GM12878 (cell line): ENCODE results near the gene TSLP. TPM values are rescaled to one million over a fixed set of nuclear protein-coding genes. Genes with fewer than 3 reads are reported as not detected.

Experiments used
- ATAC-seq: fragments of 200-7000 bp; cut with Tn5 transposase; 3 replicates; pipeline ENCODE4 v1.9.1; 2020; ENCODE audit warnings: mild to moderate bottlenecking, moderate library complexity
- BruUV-seq: library from RNA; stranded (reverse); fragments of 400-500 nt; replicated peaks from 2 replicates; lab custom pipeline; 2021; lab: Mats Ljungman, UMichigan
- CTCF ChIA-PET: fragments of 300-600 bp; sonication (Branson Sonifier 250); formaldehyde crosslinking; extraction: SDS; loops from one replicate; lab custom pipeline; 2021; ENCODE audit warnings: inconsistent platforms; lab: Yijun Ruan, JAX
- POLR2A ChIA-PET: fragments of 350-600 bp; formaldehyde crosslinking; extraction: SDS; loops from one replicate; lab custom pipeline; 2021; ENCODE audit warnings: inconsistent platforms; lab: Charles Lee
- RAD21 ChIA-PET: fragments of 300-600 bp; sonication (Branson Sonifier 250); formaldehyde crosslinking; loops from one replicate; lab custom pipeline; 2023; ENCODE audit warnings: antibody characterized with exemption; ENCODE audit not compliant: unreplicated experiment; lab: Charles Lee
- SMC1A ChIA-PET: fragments of 300-600 bp; sonication (Branson Sonifier 250); formaldehyde crosslinking; loops from one replicate; lab custom pipeline; 2023; ENCODE audit not compliant: unreplicated experiment, uncharacterized antibody; lab: Charles Lee
- DNase-seq: peaks from one replicate; pipeline ENCODE4 v3.0.0-alpha.2; 2011; ENCODE audit warnings: low read depth, low spot score
- FAIRE-seq: peaks from 3 replicates; lab custom pipeline; 2011; peaks lifted over from hg19 to GRCh38; lab: Jason Lieb, UNC
- H2AFZ ChIP-seq: 2 replicates; pipeline ENCODE4 v1.6.0; 2011; ENCODE audit warnings: low read depth, low read length, control low read depth; ENCODE audit not compliant: control insufficient read depth
- H3K27ac ChIP-seq: 2 replicates; pipeline ENCODE4 v1.5.1; 2011; ENCODE audit warnings: control low read depth; ENCODE audit not compliant: control insufficient read depth, insufficient read depth
- H3K27me3 ChIP-seq, 2 experiments: replicated peaks in 1 of 2; 2 replicates each; pipeline versions ENCODE4 v1.6.0 to v1.6.1; 2011; ENCODE audit warnings: low read length in 1 of 2; ENCODE audit not compliant: control insufficient read depth in 2 of 2, insufficient read depth in 2 of 2
- H3K36me3 ChIP-seq, 2 experiments: 2 replicates each; pipeline ENCODE4 v1.5.1; 2011; ENCODE audit warnings: low read length in 1 of 2; ENCODE audit not compliant: control insufficient read depth in 2 of 2, insufficient read depth in 2 of 2
- H3K4me1 ChIP-seq: 2 replicates; pipeline ENCODE4 v1.6.1; 2011; ENCODE audit warnings: mild to moderate bottlenecking, low read length, moderate library complexity, mixed read lengths; ENCODE audit not compliant: control insufficient read depth, insufficient read depth
- H3K4me2 ChIP-seq: 2 replicates; pipeline ENCODE4 v1.6.0; 2011; ENCODE audit warnings: control low read depth; ENCODE audit not compliant: control insufficient read depth, insufficient read depth
- H3K4me3 ChIP-seq: fragments of 200-600 bp; sonication (generic); 2 replicates; pipeline ENCODE4 v1.5.1; 2016
- H3K79me2 ChIP-seq: 2 replicates; pipeline ENCODE4 v1.6.0; 2011; ENCODE audit warnings: low read length; ENCODE audit not compliant: control insufficient read depth, insufficient read depth
- H3K9ac ChIP-seq: 2 replicates; pipeline ENCODE4 v1.8.0; 2011; ENCODE audit warnings: low read length, control low read depth, mixed read lengths; ENCODE audit not compliant: control insufficient read depth, insufficient read depth
- H3K9me3 ChIP-seq: replicated peaks from 3 replicates; pipeline ENCODE4 v1.5.1; 2011; ENCODE audit warnings: mild to moderate bottlenecking, low read length; ENCODE audit not compliant: control insufficient read depth, insufficient read depth
- H4K20me1 ChIP-seq: 2 replicates; pipeline ENCODE4 v1.6.0; 2011; ENCODE audit not compliant: control insufficient read depth, insufficient read depth
- CREB1 ChIP-seq: IDR thresholded peaks from 2 replicates; pipeline ENCODE4 v1.6.1; 2012; ENCODE audit warnings: low read depth, mild to moderate bottlenecking, inconsistent platforms
- DPF2 ChIP-seq: fragments of 450-650 bp; IDR thresholded peaks from 2 replicates; pipeline ENCODE4 v1.6.1; 2017; ENCODE audit warnings: mild to moderate bottlenecking
- HDGF ChIP-seq: fragments of 450-650 bp; IDR thresholded peaks from 2 replicates; pipeline ENCODE4 v1.6.1; 2016; ENCODE audit warnings: antibody characterized with exemption
- MTA2 ChIP-seq: fragments of 450-650 bp; IDR thresholded peaks from 2 replicates; pipeline ENCODE4 v1.6.1; 2016; ENCODE audit warnings: low read depth, mild to moderate bottlenecking, moderate library complexity
- PBX3 ChIP-seq: IDR thresholded peaks from 2 replicates; pipeline ENCODE4 v1.6.1; 2011; ENCODE audit warnings: mild to moderate bottlenecking, low read depth, low read length, moderate library complexity; ENCODE audit not compliant: insufficient replicate concordance
- POU2F2 ChIP-seq: IDR thresholded peaks from 3 replicates; pipeline ENCODE4 v1.6.1; 2011; ENCODE audit warnings: low read depth, mild to moderate bottlenecking, low read length, borderline replicate concordance
- SMAD5 ChIP-seq: IDR thresholded peaks from 2 replicates; pipeline ENCODE4 v1.6.1; 2016; ENCODE audit warnings: antibody characterized with exemption, low read depth
- SPI1 ChIP-seq: IDR thresholded peaks from 2 replicates; pipeline ENCODE4 v1.6.1; 2011; ENCODE audit warnings: low read depth, mild to moderate bottlenecking, low read length, moderate library complexity, borderline replicate concordance; ENCODE audit not compliant: insufficient read depth
- SRF ChIP-seq, 2 experiments: IDR thresholded peaks; 2 replicates each; pipeline ENCODE4 v1.6.1; 2011; ENCODE audit warnings: low read depth in 2 of 2, low read length in 2 of 2, mild to moderate bottlenecking in 1 of 2, moderate library complexity in 1 of 2
- STAT1 ChIP-seq: fragments of 450-650 bp; conservative IDR thresholded peaks from 2 replicates; pipeline ENCODE4 v1.6.1; 2014; ENCODE audit warnings: antibody characterized with exemption, mild to moderate bottlenecking
- WRNIP1 ChIP-seq: IDR thresholded peaks from 2 replicates; pipeline ENCODE4 v1.6.1; 2011; ENCODE audit warnings: low read depth, low read length, improper control_type of control experiment, borderline replicate concordance
- ZBTB4 ChIP-seq: fragments of 450-650 bp; formaldehyde crosslinking; IDR thresholded peaks from 2 replicates; pipeline ENCODE4 v1.4.0; 2022; ENCODE audit warnings: mild to moderate bottlenecking, moderate library complexity
- ZNF207 ChIP-seq: fragments of 450-650 bp; IDR thresholded peaks from 2 replicates; pipeline ENCODE4 v1.6.1; 2014; ENCODE audit warnings: antibody characterized with exemption, mild to moderate bottlenecking, borderline replicate concordance
- WGBS: methylation state at CpG from one replicate; pipeline ENCODE4 v1.1.6; 2016; ENCODE audit warnings: low lambda C conversion rate; ENCODE audit not compliant: insufficient replicate concordance, insufficient coverage; ENCODE audit errors: missing lambda C conversion rate; 5-methylcytosine and 5-hydroxymethylcytosine counted together
- in situ Hi-C: fragments of 300-500 bp; cut with MboI; formaldehyde crosslinking; loops from 9 replicates; pipeline ENCODE4 v1.14.3; 2018; ENCODE audit warnings: mixed read lengths
- intact Hi-C: fragments of 100-400 bp; cut with micrococcal nuclease; formaldehyde crosslinking; loops from one replicate; pipeline ENCODE4 v1.14.2; 2022; ENCODE audit not compliant: unreplicated experiment
- polyA plus RNA-seq, 11 experiments: library from polyadenylated mRNA; depleted of rRNA in 4 of 11; unstranded in 6 of 11; stranded (reverse) in 5 of 11; fragments of >200 nt; fragmentation: Nextera tagmentation in 4 of 11; fragmentation: Illumina TruSeq in 1 of 11; extraction: Ambion mirVana in 4 of 11; extraction: Trizol in 1 of 11; gene quantifications; 1 replicate in 1 of 11; 2 replicates in 10 of 11; pipeline versions ENCODE4 v1.2.1 to v1.2.3, GENCODE V29; 2011 to 2016; ENCODE audit warnings: inconsistent platforms in 2 of 11, missing spikeins in 2 of 11, low read depth in 1 of 11
- total RNA-seq, 4 experiments: library from RNA; depleted of rRNA in 3 of 4; stranded (reverse); fragments of >200 nt in 3 of 4; fragmentation: Illumina TruSeq in 1 of 4; extraction: Trizol in 1 of 4; gene quantifications; 2 replicates each; pipeline versions ENCODE4 v1.2.1 to v1.2.3, GENCODE V29; 2013 to 2021

Gene TSLP
- total and polyA plus RNA-seq, 10 of the 15 experiments (the other 5 are each of a cell fraction or from before 2014, with no cell fraction given) = 0.05 to 0.32 TPM; not detected in 8

GRCh38 chr5:111119221-111119620 is 47.7 kb downstream of the TSLP start:
- ChIA-PET POLR2A (no interaction called here), CTCF (no interaction called here), SMC1A (interaction anchor here (1.1 kb wide), 1 partner anchor 10 kb away, joined by 3 read pairs; no protein-coding TSS in a partner anchor), RAD21 (interaction anchor here (1.6 kb wide), 1 partner anchor 12 kb away, joined by 5 read pairs; no protein-coding TSS in a partner anchor)
- no peaks in the 10 kb centered on the region for H3K9me3 ChIP-seq
- no peaks in the 10 kb centered on the region for H3K4me1 ChIP-seq
- no peaks in the 10 kb centered on the region for H4K20me1 ChIP-seq
- DNase-seq (no peak), ATAC-seq (no peak), FAIRE-seq (no peak)
- H3K4me2 ChIP-seq = no peak overlapping the region
- H3K9ac ChIP-seq = no peak overlapping the region
- no peak overlapping the region for H3K4me3 ChIP-seq
- no peak overlapping the region for H3K27ac ChIP-seq
- no peaks in the 10 kb centered on the region for H3K27me3 ChIP-seq
- 100% methylated on average over 2 of the region's 2 CpGs for WGBS
- no peaks in the 10 kb centered on the region for H3K79me2 ChIP-seq
- intact Hi-C loops = no loop called here
- no TSS peak for BruUV-seq
- H3K36me3 ChIP-seq = peaks cover 3 to 13% of the 10 kb centered on the region in 2 experiments; a peak in 3 of 4 replicates
- TF ChIP-seq DPF2 = no peak
- TF ChIP-seq WRNIP1 = no peak
- TF ChIP-seq SMAD5 = no peak
- no peak for TF ChIP-seq CREB1
- in situ Hi-C loops = no loop called here
- no peak overlapping the region for H2AFZ ChIP-seq

- Histone ChIP-seq H3K27ac (no peak overlapping the region), H3K36me3 (peaks cover 1 to 13% of the 10 kb centered on the region in 2 experiments; a peak in 2 of 4 replicates), H3K4me1 (no peaks in the 10 kb centered on the region), H3K79me2 (no peaks in the 10 kb centered on the region), H3K9ac (no peak overlapping the region), H3K27me3 (no peaks in the 10 kb centered on the region), H4K20me1 (no peaks in the 10 kb centered on the region), H3K4me3 (no peak overlapping the region), H3K9me3 (no peaks in the 10 kb centered on the region), H3K4me2 (no peak overlapping the region), H2AFZ (no peak overlapping the region)
- DNase-seq (no peak), FAIRE-seq (no peak), ATAC-seq (no peak; the same call in 1 of the 3 replicates)
- BruUV-seq = no TSS peak
- RAD21 ChIA-PET = no interaction called here
- POLR2A ChIA-PET = no interaction called here
- CTCF ChIA-PET = no interaction called here
- 23% methylated on average over 2 of the region's 2 CpGs for WGBS
- intact Hi-C loops = no loop called here
- in situ Hi-C loops = no loop called here
- SMC1A ChIA-PET = no interaction called here
- TF ChIP-seq ZNF207 (no peak), SRF (IDR thresholded peaks at IDR 0.05; ENCODE audit: low read depth in 2 of 2, low read length in 2 of 2) (no peak), STAT1 (no peak), PBX3 (no peak), MTA2 (no peak), HDGF (no peak), ZBTB4 (CRISPR knock-in tag) (no peak), SPI1 (no peak), POU2F2 (no peak)
Measured at GRCh38 chr5:111119856-111120255, 48.3 kb downstream of the TSLP start.
